K562 (cell line): ENCODE results near the gene PTGR1. TPM values are rescaled to one million over a fixed set of nuclear protein-coding genes. Genes with fewer than 3 reads are reported as not detected.
A peak's percentile ranks its signal among the peaks of the same experiment; 100 is the strongest.

Experiments
- AFF4 ChIP-seq: sonication (generic); formaldehyde crosslinking; IDR thresholded peaks from 2 replicates; pipeline ENCODE4 v1.8.0; 2023; ENCODE audit warnings: mild to moderate bottlenecking, missing genetic modification reagents
- CBFB ChIP-seq: sonication (generic); formaldehyde crosslinking; IDR thresholded peaks from 2 replicates; pipeline ENCODE4 v1.4.0; 2020; ENCODE audit warnings: mild to moderate bottlenecking, missing genetic modification reagents
- GABPA ChIP-seq: fragments of 200-800 bp; sonication (Bioruptor generic); conservative IDR thresholded peaks from 2 replicates; pipeline ENCODE4 v1.6.1; 2016; ENCODE audit warnings: low read depth, missing genetic modification characterization, missing compliant biosample characterization
- HDAC6 ChIP-seq: IDR thresholded peaks from 2 replicates; pipeline ENCODE4 v1.6.1; 2012; ENCODE audit warnings: low read depth, mild to moderate bottlenecking, control low read depth, inconsistent platforms, low read length, moderate library complexity
- KDM4B ChIP-seq, 2 experiments: fragments of 450-650 bp in 1 of 2; sonication (generic) in 1 of 2; IDR thresholded peaks; 2 replicates each; pipeline ENCODE4 v1.6.1; 2016 to 2017; ENCODE audit warnings: borderline replicate concordance in 2 of 2, antibody characterized with exemption in 1 of 2, low read depth in 1 of 2, mild to moderate bottlenecking in 1 of 2
- KDM5B ChIP-seq: fragments of 200-600 bp; sonication (generic); IDR thresholded peaks from 2 replicates; pipeline ENCODE4 v1.6.1; 2012; ENCODE audit warnings: low read depth, mild to moderate bottlenecking, moderate library complexity, low read length, control low read depth, inconsistent platforms; ENCODE audit not compliant: insufficient replicate concordance
- TRIM24 ChIP-seq, 2 experiments: fragments of 450-650 bp; IDR thresholded peaks; 2 replicates each; pipeline ENCODE4 v1.6.1; 2016
- UBTF ChIP-seq, 2 experiments: IDR thresholded peaks; 2 replicates each; pipeline ENCODE4 v1.6.1; 2012; ENCODE audit warnings: improper control_type of control experiment in 2 of 2, low read depth in 2 of 2, low read length in 2 of 2, borderline replicate concordance in 1 of 2
- ZNF165 ChIP-seq: fragments of 250-450 bp; sonication (Bioruptor Pico); IDR thresholded peaks from 2 replicates; pipeline ENCODE4 v1.4.0; 2020; ENCODE audit warnings: borderline replicate concordance
- ZNF280B ChIP-seq: fragments of 250-450 bp; sonication (Bioruptor Pico); IDR thresholded peaks from 2 replicates; pipeline ENCODE4 v1.5.1; 2021; ENCODE audit warnings: mild to moderate bottlenecking
- ZNF324 ChIP-seq: fragments of 250-450 bp; sonication (Bioruptor Pico); IDR thresholded peaks from 2 replicates; pipeline ENCODE4 v1.4.0; 2020; ENCODE audit warnings: mild to moderate bottlenecking
- ZNF644 ChIP-seq: fragments of 200-800 bp; sonication (Bioruptor generic); IDR thresholded peaks from 2 replicates; pipeline ENCODE4 v1.6.1; 2016; ENCODE audit warnings: low read depth, missing genetic modification characterization, missing compliant biosample characterization
- ZNF717 ChIP-seq: fragments of 250-450 bp; sonication (Bioruptor Pico); IDR thresholded peaks from 2 replicates; pipeline ENCODE4 v1.5.0; 2021
- polyA plus RNA-seq, 8 experiments: library from polyadenylated mRNA; depleted of rRNA in 4 of 8; stranded (reverse) in 5 of 8; unstranded in 3 of 8; fragments of >200 nt; fragmentation: Nextera tagmentation in 2 of 8; fragmentation: Illumina TruSeq in 1 of 8; extraction: Ambion mirVana in 2 of 8; extraction: Trizol in 1 of 8; gene quantifications; 2 replicates each; pipeline versions ENCODE4 v1.2.1 to v1.2.3, GENCODE V29; 2011 to 2014; ENCODE audit warnings: inconsistent platforms in 1 of 8, missing spikeins in 1 of 8
- total RNA-seq, 7 experiments: library from RNA; depleted of rRNA in 6 of 7; stranded (reverse); fragments of >200 nt in 6 of 7; fragmentation: Illumina TruSeq in 2 of 7; extraction: Trizol in 2 of 7; gene quantifications; 2 replicates each; pipeline versions ENCODE4 v1.2.1 to v1.2.3, GENCODE V29; 2011 to 2021; ENCODE audit warnings: low replicate concordance in 1 of 7

PTGR1 gene
- total and polyA plus RNA-seq, 9 of the 15 experiments (the other 6 are each of a cell fraction or from before 2014, with no cell fraction given): 0.22 TPM; not detected in 8

DNA sequence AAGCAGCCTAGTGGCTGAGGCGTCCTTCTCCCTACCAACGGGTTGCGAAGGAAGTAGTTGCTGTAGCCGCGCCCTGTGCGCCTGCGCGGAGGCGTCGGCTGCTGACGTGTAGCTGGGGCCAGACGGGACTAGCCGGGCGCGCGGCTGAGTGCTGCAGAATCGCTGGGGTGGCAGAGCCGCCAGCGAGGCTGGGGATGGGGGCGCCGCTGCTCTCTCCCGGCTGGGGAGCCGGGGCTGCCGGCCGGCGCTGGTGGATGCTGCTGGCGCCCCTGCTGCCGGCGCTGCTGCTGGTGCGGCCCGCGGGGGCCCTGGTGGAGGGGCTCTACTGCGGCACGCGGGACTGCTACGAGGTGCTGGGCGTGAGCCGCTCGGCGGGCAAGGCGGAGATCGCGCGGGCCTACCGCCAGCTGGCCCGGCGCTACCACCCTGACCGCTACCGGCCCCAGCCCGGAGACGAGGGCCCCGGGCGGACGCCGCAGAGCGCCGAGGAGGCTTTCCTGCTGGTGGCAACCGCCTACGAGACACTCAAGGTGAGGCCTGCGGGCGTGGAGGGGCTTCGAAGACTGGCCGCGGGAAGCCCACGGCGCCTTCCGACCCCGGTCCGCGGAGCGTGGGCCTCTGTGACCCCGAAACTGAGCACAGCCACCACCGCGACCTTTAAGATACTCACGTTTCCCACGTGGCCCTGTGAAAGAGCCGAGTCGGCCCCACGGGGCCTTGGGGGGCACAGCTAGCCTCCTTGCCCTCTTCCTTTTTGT, 31.9 kb upstream of the PTGR1 start, which contains the start of gene DNAJC25 (continued):
- TF ChIP-seq CBFB (CRISPR knock-in tag) (no peak; the same call in 1 of the 2 replicates), ZNF165 (CRISPR knock-in tag) (no peak), ZNF280B (CRISPR knock-in tag) (no peak), AFF4 (CRISPR knock-in tag) (no peak), ZNF717 (CRISPR knock-in tag) (no peak), TRIM24 (IDR thresholded peaks at IDR 0.05) (no peak), GABPA (tag) (peak; percentile 71), KDM5B (peak; percentile 98), ZNF644 (tag) (no peak), ZNF324 (no peak), HDAC6 (no peak), UBTF (IDR thresholded peaks at IDR 0.05; ENCODE audit: borderline replicate concordance in 1 of 2, low read depth in 2 of 2, low read length in 2 of 2) (no peak), KDM4B (IDR thresholded peaks at IDR 0.05; ENCODE audit: borderline replicate concordance in 2 of 2, low read depth in 1 of 2) (no peak; a peak in 1 of 4 replicates)
